GM19397 (cell line): Measurements from ENCODE around the gene DLAT.
A peak's percentile ranks its signal among the peaks of the same experiment; 100 is the strongest.
"Not testable (repeated sequence)": the region's sequence is repeated elsewhere in the genome, so short reads cannot be mapped to it uniquely, and the experiment has no call there.

ENCODE experiments used
- ATAC-seq: cut with Tn5 transposase; IDR thresholded peaks from one replicate; pipeline ENCODE4 v1.9.1; 2021; ENCODE audit warnings: mild to moderate bottlenecking, moderate library complexity; ENCODE audit not compliant: unreplicated experiment

DLAT gene

DNA sequence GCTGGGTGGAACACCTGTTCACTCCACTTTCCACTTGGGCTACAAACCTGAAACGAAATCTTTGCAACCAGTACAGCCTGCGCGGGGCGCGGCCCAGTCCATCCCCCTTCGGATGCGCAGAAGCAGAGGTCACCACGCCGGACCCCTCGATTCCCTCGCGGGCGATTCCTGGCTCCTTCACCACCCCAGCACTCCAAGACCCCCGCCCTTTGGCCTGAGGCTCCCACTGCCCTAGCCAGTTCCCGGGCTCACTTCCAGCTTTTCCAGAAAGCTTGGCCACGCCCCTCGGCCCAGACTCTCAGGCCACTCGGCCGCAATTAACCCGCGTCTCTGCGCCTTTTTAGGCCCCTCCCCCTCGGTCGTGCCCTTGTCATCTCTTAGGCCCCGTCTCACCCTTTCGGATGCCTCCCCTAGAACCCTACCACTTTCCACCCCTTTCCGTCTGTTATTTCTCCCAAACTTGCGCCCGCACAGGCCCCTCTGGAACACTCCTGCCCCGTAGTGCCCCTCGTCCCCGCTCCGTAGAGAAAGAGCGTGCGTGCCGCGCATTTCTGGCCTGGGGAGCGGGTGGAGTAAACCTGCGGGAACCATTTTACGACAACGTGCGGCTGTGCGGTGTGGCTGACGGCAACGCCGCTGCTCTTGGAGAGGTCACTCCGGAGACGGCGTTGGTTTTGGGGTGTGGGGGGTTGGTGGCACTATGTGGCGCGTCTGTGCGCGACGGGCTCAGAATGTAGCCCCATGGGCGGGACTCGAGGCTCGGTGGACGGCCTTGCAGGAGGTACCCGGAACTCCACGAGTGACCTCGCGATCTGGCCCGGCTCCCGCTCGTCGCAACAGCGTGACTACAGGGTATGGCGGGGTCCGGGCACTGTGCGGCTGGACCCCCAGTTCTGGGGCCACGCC, at the start of gene DLAT:
Gene DLAT (plus strand): TSS at position 636 of the 906 bp plus-strand sequence. CDS start 65 bp downstream, at position 701.
- ATAC-seq: peak; percentile 75

DNA sequence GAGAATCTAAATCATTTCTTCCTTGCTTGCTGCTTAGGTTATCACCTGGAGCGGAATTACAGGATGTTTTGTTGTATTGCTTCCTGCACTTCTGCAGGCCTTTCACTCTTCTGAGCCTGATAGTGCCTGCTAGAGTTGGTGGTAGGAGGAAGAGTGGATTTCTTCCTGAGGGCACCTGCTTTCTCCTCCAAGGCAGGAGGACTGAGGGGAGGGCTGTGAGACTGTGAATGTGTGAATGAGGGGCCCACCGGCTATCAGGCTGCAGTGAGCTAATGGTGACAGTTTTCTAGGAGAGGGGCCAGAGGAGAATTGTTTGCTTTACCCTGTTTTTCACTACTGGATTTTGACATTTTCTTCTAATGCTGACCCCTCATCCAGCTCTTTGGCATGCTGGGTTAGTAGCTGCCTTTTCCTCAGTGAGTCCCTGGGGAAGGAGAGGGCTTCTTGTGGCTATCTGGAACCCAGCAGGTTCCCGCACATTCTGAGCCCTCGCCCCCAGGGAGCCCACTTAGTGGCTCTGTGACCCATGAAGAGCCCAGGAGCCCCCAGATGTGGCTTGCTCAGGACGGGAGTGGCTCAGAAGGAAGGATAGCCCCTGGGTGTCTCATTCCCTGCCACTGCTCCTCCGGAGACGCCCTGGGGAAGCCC, 49.0 kb upstream of the DLAT start:
- ATAC-seq: no peak

DNA sequence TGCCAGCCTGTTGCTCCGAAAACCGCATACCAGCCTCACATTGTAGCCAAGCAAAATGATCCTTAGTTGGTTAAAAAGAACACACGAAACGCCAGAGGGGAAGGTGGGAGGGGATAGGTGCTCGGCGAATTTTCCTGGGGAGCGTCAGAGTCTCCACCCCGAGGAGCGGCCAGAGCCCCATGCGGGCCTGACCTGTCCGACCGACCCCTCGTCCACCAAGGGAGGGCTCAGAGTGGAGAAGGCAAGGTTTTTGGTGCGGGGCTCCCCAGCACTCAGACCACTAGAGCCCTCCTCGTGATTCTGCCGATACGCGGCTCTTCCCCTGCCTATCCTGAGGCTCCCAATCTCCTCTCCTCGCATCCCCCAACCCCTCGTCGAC, 48.5 kb upstream of the DLAT start:
- ATAC-seq: no peak

DNA sequence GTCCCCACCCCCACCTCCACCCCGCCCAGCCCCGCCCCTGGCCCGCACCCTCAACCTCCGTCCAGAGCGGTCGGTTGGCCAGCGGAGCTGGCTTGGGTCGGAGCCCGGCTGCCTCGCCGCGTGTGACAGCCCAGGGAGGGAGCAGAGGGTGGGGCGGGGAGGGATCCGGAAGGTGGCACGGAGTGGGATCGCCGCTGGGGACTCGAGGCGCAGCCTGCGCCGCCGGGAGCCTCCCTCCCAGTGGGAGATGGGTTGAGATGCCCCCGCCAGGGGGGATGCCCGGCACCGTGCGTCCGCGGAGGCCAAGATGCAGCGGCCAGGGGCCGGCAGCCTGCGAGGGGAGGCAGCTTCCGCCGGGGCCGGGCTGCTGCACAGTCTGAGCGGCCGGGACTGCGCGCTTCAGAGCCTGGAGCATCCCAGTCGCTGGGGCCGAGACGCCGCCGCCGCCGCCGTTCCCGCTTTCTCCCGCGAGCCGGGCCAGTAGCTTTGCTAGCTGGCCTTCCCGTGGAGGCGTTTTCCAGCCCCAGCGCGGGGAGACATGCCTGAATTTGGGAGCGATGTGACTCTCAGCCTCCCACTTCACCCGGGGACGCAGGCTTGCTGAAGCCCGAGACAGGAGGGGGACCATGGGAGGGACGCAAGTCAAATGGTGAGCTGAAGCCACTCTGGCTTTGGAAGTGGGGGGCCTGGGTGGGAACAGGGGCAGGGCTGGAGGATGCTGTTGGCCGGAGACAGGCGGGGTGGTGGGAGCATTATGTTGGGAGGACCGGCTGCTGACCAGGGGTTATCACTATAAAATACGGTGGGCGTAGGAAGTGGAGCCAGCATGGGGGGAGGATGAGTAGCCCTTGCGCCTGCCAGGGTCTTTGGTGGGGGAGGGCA, 47.8 kb upstream of the DLAT start:
- peak; percentile 60 for ATAC-seq

DNA sequence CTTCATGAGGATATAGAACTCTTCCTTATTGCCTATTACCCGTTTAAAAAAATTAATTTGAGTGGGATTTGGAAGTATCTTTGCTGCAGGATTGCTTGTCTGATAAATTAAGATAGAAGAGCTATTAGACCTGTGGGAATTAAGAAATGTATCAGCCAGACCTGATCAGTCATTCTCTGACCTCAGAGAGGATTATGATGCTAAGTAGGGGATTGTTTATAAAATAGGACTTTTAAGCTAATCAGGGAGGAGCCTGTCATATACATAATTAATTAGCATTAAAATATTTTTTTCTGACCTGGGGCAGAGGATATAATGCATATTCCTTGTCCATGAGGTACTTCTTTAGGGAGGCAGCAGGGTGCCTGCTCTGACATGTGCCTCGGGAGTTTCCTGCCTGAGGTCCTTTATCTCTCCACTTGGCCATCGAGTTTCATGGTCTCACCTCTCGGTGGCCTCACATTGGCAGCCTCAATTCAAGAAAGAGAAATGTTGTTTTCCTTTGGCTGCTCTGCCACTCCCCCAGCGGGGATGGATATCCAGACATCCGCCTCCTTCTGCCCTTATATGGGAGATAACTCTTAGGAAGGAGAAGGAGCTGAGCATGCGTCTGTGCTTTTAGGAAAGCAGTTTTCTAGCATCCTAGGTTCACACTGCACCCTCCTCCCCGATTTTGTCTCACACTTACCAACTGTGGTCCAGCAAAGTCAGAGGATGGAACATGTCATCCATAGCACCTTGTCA, 47.0 kb upstream of the DLAT start:
- ATAC-seq: no peak

DNA sequence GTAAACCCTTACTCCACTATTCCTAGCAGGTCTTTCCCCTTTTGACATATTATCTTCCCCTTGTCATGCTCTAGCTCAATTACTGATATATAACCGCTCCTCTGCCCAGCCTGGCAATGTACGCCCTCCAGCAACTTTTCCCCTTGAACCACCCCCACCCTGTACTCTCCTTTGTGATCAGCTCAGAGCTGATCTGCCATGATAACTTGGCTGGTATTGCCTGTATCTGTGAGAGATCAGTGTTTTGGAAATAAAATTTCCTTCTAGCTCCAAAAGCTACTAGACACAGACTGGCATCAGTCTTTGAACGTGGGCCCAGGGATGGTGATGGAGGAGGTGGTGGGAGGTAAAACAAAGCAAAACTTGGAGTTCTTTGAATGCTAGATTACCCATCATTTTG, 45.1 kb upstream of the DLAT start:
- no peak for ATAC-seq

DNA sequence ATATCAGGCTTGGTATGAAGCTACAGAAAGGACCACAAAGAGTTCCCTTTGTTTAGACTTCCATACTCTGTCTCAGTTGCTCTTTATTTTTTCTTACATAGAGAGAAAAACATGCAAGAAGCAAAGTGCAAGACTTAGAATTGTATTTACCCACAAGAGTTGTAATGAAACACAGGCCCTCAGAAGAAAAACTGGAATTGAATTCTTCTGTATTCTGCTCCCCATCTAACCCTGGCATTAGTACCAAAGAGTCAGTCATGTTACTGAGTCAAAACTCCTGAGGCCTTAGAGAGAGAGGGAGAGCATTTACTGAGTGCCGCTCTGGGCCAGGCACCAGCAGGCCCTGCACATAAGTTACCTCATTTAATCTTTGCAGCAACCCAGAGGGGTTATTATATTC, 43.9 kb upstream of the DLAT start:
- ATAC-seq: no peak

DNA sequence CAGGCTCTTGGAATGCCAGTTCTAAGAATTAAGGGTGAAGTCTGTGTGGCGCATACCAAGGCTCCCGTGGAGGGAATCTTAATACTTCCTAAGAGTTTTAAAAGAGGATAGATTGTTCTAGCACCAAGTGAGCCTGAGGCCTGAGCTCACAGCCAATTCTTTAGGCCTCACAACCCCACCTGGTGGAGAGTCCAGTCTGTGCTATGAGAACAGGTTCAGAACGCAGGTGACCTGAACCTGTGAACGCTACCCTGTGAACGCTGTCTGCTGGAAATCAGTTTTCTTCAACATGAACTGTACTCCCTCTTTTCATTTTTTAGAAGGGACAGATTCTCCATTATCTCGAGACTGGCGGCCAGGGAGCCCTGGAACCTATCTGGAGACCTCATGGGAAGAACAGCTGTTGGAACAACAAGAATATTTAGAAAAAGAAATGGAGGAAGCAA, 43.2 kb upstream of the DLAT start:
- ATAC-seq: no peak

DNA sequence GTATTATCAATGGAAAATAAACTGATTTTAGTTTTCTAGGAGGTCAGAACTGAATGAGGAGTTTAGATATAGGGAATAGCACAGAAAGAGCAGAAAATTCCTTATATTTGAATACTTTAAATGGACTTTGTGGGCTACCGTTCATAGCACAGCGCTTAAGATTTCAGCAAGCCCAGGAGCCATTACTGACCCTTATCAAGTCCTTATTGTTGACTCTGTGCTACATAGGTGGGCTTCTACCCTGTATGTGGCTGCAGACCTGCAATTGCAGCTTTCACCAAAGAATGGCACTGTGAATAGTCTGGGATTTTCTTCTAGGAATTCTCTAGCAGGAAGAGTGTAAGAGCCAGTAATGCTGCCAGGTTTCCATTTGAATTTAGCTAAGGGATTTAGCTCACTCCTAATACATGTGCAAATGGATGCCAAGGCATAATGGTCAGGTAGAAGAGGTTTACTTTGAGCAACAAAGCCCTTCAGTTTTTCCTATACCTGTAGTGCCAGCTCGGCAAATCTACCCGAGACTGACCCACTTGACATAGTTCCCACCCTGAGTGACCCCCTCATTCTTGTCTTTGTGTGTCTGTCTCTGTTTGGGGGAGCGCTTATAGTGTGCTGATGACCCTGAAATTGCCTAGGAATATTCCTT, 42.5 kb upstream of the DLAT start:
- no peak for ATAC-seq

DNA sequence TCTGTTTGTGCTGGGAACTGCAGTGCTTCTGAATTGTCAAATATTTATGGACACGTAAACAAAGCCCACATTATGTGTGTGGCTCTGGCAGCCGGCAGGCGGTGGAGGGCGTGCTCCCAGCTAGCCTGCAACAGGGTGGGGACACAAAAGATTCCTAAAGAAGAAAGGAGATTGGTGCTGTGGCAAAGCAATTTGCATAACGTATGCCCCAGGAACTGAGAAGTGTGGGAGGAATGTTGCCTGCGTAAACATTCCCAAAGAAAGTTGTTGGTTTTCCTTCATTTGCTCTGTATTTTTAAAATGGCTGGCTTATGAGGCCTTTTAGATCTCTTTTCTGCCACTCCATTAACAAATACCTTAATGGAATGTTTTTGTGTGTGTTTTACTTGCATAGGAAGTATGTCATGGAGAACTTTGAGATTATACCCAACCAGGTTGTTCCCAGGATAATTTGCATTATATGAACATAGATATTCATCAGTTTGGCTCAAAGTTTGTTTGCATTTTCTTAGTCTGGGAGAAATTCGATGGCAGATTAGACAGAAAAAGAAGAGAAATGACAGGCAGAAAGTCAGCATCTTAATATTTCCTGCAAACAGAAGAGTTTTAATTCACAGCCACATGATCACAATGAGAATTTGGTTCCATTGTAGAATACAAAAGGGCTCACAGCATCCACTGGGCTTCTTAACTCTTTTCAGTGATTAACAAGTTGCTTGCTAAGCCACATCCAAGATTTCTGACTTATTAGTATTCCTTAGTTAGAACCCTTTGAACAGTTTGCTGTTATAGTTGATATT, 41.8 kb upstream of the DLAT start:
- ATAC-seq: no peak

DNA sequence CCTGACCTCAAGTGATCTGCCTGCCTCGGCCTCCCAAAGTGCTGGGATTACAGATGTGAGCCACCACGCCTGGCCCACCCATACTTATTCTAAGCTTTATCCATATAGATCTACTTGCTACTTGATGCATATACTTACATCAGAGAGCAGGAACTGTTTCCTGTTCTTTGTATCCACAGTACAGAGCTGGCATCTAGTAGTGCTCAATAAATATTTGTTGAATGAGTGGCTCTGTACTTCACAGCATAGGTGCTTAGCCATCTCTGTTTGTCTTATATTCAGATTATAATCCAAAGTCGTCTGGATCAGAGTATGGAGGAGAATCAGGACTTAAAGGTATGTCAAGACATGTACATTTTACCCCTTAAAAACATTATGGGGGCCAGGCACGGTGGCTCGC, 38.6 kb upstream of the DLAT start:
- no peak for ATAC-seq

DNA sequence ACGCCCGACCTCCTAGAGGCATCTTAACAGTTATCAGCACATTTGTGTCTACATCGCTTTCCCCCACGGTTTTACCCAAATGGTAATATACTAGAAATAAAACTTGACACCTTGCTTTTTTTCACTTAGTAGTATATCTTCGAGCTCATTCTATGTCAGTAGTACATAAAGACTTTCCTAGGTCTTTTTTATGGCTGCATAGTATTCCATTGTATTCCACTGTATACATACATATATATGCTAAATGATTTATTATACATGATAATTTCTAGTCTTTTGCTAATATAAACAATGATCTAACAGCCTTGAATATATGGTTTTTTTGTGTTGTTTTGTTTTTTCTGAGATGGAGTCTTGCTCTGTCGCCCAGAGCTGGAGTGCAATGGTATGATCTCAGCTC, 34.8 kb upstream of the DLAT start:
- ATAC-seq: no peak

DNA sequence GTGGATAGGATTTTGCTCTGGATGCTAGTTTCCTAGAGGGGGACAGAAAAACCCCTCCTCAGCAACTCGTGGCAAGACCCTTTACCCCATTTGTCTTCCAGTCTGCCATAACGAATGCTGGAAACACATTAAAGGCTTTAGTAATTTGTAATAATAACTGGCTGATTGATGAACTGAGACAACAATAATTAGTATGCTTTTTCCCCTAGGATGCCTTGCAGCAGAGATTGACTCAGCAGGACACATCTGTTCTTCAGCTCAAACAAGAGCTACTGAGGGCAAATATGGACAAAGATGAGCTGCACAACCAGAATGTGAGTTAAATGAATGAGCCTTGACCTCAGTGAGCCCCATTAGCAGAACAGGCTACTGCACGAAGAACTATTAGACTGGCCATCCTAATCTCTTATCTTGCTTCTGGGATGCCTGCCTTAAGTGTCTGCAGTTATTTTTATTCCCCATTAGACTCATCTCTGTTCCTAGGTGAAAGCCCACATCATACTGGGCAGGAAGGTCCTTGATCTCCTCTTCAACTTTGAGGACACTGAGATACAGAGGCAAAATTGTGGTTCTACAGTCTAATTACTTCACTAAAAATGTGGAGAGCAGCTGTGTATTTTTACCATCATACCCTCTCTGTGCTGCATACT, 32.9 kb upstream of the DLAT start:
- no peak for ATAC-seq

DNA sequence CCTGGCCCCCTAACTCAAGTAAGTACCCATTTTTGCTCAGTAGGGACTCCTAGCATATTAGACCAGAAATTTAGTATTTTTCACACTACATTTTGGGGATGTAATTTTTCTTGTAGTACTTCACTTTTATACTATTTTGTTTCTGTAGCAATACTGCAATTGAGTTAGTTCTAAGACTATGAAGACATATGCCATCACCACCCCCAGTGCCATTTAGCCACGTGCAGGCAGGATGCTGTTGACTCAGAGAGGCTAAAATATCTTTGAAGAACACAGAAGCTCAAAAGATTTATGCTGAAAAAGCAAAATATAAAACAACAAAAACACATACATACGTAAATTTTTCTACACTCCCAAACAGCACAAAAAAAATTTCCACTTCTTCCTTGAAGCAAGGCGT, 29.1 kb upstream of the DLAT start:
- ATAC-seq: no peak

DNA sequence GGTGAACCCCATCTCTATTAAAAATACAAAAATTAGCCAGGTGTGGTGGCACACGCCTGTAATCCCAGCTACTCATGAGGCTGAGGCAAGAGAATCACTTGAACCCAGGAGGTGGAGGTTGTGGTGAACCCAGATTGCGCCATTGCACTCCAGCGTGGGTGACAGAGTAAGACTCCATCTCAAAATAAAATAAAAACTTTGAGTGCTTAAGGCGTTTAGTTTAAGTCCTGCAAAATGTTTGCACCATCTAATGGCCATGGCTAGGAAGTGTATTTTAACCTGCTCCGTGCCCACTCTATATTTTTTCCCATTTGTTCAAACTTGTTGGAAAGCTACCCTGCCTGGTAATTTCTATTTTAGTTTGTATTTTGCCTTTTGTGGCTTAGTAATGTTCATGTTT, 28.5 kb upstream of the DLAT start:
- ATAC-seq: not testable (repeated sequence)

DNA sequence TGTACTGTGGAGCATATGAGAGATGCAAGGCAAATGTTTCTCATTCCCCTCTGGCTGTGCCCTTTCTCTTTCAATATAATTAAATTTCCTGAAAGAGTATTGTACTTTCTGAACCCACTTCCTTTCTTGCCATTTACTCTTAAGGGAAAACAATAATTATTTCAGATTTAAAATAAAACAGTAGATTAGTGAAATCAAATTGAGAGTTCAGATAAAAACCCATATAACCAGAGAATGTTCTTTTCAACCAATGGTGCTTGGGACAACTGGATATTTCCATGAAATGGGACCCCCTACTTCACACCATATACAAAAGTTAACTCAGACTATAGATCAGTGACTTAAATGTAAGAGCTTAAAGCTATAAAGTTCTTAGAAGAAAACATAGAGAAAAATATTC, 26.1 kb upstream of the DLAT start:
- ATAC-seq: no peak

DNA sequence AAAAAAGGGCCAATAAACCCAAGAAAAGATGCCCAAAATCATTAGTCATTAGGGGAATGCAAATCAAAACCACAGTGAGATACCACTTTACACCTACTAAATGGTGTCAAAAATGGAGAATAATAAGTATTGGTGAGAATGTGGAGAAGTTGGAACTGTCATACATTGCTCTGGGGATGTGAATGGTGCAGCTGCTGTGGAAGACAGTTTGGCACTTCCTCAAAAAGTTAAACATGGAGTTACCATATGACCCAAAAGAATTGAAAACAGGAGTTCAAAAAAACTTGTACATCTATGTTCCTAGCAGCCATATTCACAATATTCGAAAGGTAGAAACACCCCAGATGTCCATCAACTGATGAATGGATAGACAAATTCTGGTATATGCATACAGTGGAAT, 24.5 kb upstream of the DLAT start:
- ATAC-seq: no peak

DNA sequence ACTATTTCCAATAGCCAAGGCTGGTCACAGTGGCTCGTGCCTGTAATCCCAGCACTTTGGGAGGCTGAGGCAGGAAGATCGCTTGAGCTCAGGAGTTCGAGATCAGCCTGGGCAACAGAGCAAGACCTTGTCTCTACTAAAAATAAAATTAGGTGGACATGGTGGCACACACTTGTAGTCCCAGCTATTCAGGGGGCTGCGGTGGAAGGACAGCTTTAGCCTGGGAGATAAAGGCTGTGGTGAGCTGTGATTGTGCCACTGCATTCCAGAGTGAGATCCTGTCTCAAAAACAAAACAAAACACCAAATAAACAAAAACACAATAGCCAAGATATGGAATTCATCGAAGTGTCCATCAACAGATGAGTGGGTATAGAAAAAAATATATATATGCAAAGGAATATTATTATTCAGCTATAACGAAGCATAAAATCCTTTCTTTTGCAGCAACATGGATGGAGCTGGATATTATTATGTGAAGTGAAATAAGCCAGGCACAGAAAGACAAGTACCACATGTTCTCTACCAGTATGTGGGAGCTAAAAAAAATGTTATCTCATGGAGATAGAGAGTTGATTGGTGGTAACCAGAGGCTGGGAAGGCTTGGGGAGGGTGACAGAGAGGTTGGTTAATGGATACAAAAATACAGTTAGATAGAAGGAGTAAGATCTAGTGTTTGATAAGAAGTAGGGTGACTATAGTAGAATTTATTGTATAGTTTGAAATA, 22.6 kb upstream of the DLAT start:
- ATAC-seq: no peak
